ENCODE measurements around the gene LIPK.

DNA sequence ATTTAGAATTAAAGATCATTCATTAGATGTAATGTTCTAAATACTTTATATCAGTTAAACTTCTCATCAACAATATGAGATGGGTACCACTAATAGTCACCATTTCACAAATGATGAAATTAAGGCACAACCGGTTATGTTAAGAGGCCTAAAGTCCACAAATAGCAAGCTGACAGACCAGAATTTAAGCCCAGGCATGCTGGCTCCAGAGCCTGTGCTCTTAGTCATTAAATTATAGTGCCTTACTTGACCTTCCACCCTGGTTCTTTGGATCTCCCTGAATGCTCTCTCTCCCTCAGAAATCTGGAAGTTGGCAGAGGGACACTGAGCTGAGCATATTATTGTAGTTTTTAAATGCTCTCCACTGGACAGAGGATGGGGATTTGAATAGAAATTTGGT, 57.4 kb downstream of the LIPK start:
- TF ChIP-seq, protein P1, sequence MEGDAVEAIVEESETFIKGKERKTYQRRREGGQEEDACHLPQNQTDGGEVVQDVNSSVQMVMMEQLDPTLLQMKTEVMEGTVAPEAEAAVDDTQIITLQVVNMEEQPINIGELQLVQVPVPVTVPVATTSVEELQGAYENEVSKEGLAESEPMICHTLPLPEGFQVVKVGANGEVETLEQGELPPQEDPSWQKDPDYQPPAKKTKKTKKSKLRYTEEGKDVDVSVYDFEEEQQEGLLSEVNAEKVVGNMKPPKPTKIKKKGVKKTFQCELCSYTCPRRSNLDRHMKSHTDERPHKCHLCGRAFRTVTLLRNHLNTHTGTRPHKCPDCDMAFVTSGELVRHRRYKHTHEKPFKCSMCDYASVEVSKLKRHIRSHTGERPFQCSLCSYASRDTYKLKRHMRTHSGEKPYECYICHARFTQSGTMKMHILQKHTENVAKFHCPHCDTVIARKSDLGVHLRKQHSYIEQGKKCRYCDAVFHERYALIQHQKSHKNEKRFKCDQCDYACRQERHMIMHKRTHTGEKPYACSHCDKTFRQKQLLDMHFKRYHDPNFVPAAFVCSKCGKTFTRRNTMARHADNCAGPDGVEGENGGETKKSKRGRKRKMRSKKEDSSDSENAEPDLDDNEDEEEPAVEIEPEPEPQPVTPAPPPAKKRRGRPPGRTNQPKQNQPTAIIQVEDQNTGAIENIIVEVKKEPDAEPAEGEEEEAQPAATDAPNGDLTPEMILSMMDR (IDR thresholded peaks at IDR 0.05; ENCODE audit: low read depth, low read length, poor library complexity, severe bottlenecking): no peak
- TF ChIP-seq EZH2phosphoT487 (IDR thresholded peaks at IDR 0.05; ENCODE audit: borderline replicate concordance, low read length): no peak

All from DOHH2 (cell line).